GM12878 (cell line): ENCODE measurements around the gene ARAP1. TPM values are rescaled to one million over a fixed set of nuclear protein-coding genes. Genes with fewer than 3 reads are reported as not detected.

ENCODE experiments used
- ATAC-seq: fragments of 200-7000 bp; cut with Tn5 transposase; 3 replicates; pipeline ENCODE4 v1.9.1; 2020; ENCODE audit warnings: mild to moderate bottlenecking, moderate library complexity
- BruUV-seq: library from RNA; stranded (reverse); fragments of 400-500 nt; replicated peaks from 2 replicates; lab custom pipeline; 2021; lab: Mats Ljungman, UMichigan
- CTCF ChIA-PET: fragments of 300-600 bp; sonication (Branson Sonifier 250); formaldehyde crosslinking; extraction: SDS; loops from one replicate; lab custom pipeline; 2021; ENCODE audit warnings: inconsistent platforms; lab: Yijun Ruan, JAX
- POLR2A ChIA-PET: fragments of 350-600 bp; formaldehyde crosslinking; extraction: SDS; loops from one replicate; lab custom pipeline; 2021; ENCODE audit warnings: inconsistent platforms; lab: Charles Lee
- RAD21 ChIA-PET: fragments of 300-600 bp; sonication (Branson Sonifier 250); formaldehyde crosslinking; loops from one replicate; lab custom pipeline; 2023; ENCODE audit warnings: antibody characterized with exemption; ENCODE audit not compliant: unreplicated experiment; lab: Charles Lee
- SMC1A ChIA-PET: fragments of 300-600 bp; sonication (Branson Sonifier 250); formaldehyde crosslinking; loops from one replicate; lab custom pipeline; 2023; ENCODE audit not compliant: unreplicated experiment, uncharacterized antibody; lab: Charles Lee
- DNase-seq: peaks from one replicate; pipeline ENCODE4 v3.0.0-alpha.2; 2011; ENCODE audit warnings: low read depth, low spot score
- FAIRE-seq: peaks from 3 replicates; lab custom pipeline; 2011; peaks lifted over from hg19 to GRCh38; lab: Jason Lieb, UNC
- H2AFZ ChIP-seq: 2 replicates; pipeline ENCODE4 v1.6.0; 2011; ENCODE audit warnings: low read depth, low read length, control low read depth; ENCODE audit not compliant: control insufficient read depth
- H3K27ac ChIP-seq: 2 replicates; pipeline ENCODE4 v1.5.1; 2011; ENCODE audit warnings: control low read depth; ENCODE audit not compliant: control insufficient read depth, insufficient read depth
- H3K27me3 ChIP-seq, 2 experiments: replicated peaks in 1 of 2; 2 replicates each; pipeline versions ENCODE4 v1.6.0 to v1.6.1; 2011; ENCODE audit warnings: low read length in 1 of 2; ENCODE audit not compliant: control insufficient read depth in 2 of 2, insufficient read depth in 2 of 2
- H3K36me3 ChIP-seq, 2 experiments: 2 replicates each; pipeline ENCODE4 v1.5.1; 2011; ENCODE audit warnings: low read length in 1 of 2; ENCODE audit not compliant: control insufficient read depth in 2 of 2, insufficient read depth in 2 of 2
- H3K4me1 ChIP-seq: 2 replicates; pipeline ENCODE4 v1.6.1; 2011; ENCODE audit warnings: mild to moderate bottlenecking, low read length, moderate library complexity, mixed read lengths; ENCODE audit not compliant: control insufficient read depth, insufficient read depth
- H3K4me2 ChIP-seq: 2 replicates; pipeline ENCODE4 v1.6.0; 2011; ENCODE audit warnings: control low read depth; ENCODE audit not compliant: control insufficient read depth, insufficient read depth
- H3K4me3 ChIP-seq: fragments of 200-600 bp; sonication (generic); 2 replicates; pipeline ENCODE4 v1.5.1; 2016
- H3K79me2 ChIP-seq: 2 replicates; pipeline ENCODE4 v1.6.0; 2011; ENCODE audit warnings: low read length; ENCODE audit not compliant: control insufficient read depth, insufficient read depth
- H3K9ac ChIP-seq: 2 replicates; pipeline ENCODE4 v1.8.0; 2011; ENCODE audit warnings: low read length, control low read depth, mixed read lengths; ENCODE audit not compliant: control insufficient read depth, insufficient read depth
- H3K9me3 ChIP-seq: replicated peaks from 3 replicates; pipeline ENCODE4 v1.5.1; 2011; ENCODE audit warnings: mild to moderate bottlenecking, low read length; ENCODE audit not compliant: control insufficient read depth, insufficient read depth
- H4K20me1 ChIP-seq: 2 replicates; pipeline ENCODE4 v1.6.0; 2011; ENCODE audit not compliant: control insufficient read depth, insufficient read depth
- CEBPB ChIP-seq, 2 experiments: fragments of 150-350 bp in 1 of 2; IDR thresholded peaks; 2 replicates each; pipeline ENCODE4 v1.6.1; 2012 to 2014; ENCODE audit warnings: low read depth in 2 of 2, low read length in 2 of 2, borderline replicate concordance in 1 of 2, inconsistent platforms in 1 of 2
- CEBPZ ChIP-seq: fragments of 150-350 bp; IDR thresholded peaks from 2 replicates; pipeline ENCODE4 v1.6.1; 2016; ENCODE audit warnings: low read depth, low read length
- CREB1 ChIP-seq: IDR thresholded peaks from 2 replicates; pipeline ENCODE4 v1.6.1; 2012; ENCODE audit warnings: low read depth, mild to moderate bottlenecking, inconsistent platforms
- CUX1 ChIP-seq: IDR thresholded peaks from 2 replicates; pipeline ENCODE4 v1.6.1; 2012; ENCODE audit warnings: improper control_type of control experiment, low read depth, low read length; ENCODE audit not compliant: insufficient replicate concordance
- FOXK2 ChIP-seq: fragments of 450-650 bp; IDR thresholded peaks from 2 replicates; pipeline ENCODE4 v1.6.1; 2017; ENCODE audit warnings: mild to moderate bottlenecking, moderate library complexity
- HDAC6 ChIP-seq: fragments of 200-600 bp; sonication (generic); IDR thresholded peaks from one replicate; pipeline ENCODE4 v1.8.0; 2017; ENCODE audit warnings: antibody characterized with exemption; ENCODE audit not compliant: unreplicated experiment
- HDGF ChIP-seq: fragments of 450-650 bp; IDR thresholded peaks from 2 replicates; pipeline ENCODE4 v1.6.1; 2016; ENCODE audit warnings: antibody characterized with exemption
- IRF4 ChIP-seq: IDR thresholded peaks from 2 replicates; pipeline ENCODE4 v1.6.1; 2011; ENCODE audit warnings: low read depth, low read length
- MTA3 ChIP-seq: IDR thresholded peaks from 2 replicates; pipeline ENCODE4 v1.6.1; 2012; ENCODE audit warnings: low read length, inconsistent platforms, borderline replicate concordance
- MYC ChIP-seq: IDR thresholded peaks from 2 replicates; pipeline ENCODE4 v1.6.1; 2011; ENCODE audit warnings: mild to moderate bottlenecking, low read length, moderate library complexity, inconsistent platforms; ENCODE audit not compliant: insufficient read depth, insufficient replicate concordance, insufficient read length, severe bottlenecking
- YY1 ChIP-seq: IDR thresholded peaks from 2 replicates; pipeline ENCODE4 v1.6.1; 2011; ENCODE audit warnings: low read depth, mild to moderate bottlenecking, low read length
- WGBS: methylation state at CpG from one replicate; pipeline ENCODE4 v1.1.6; 2016; ENCODE audit warnings: low lambda C conversion rate; ENCODE audit not compliant: insufficient replicate concordance, insufficient coverage; ENCODE audit errors: missing lambda C conversion rate; 5-methylcytosine and 5-hydroxymethylcytosine counted together
- in situ Hi-C: fragments of 300-500 bp; cut with MboI; formaldehyde crosslinking; loops from 9 replicates; pipeline ENCODE4 v1.14.3; 2018; ENCODE audit warnings: mixed read lengths
- intact Hi-C: fragments of 100-400 bp; cut with micrococcal nuclease; formaldehyde crosslinking; loops from one replicate; pipeline ENCODE4 v1.14.2; 2022; ENCODE audit not compliant: unreplicated experiment
- polyA plus RNA-seq, 11 experiments: library from polyadenylated mRNA; depleted of rRNA in 4 of 11; unstranded in 6 of 11; stranded (reverse) in 5 of 11; fragments of >200 nt; fragmentation: Nextera tagmentation in 4 of 11; fragmentation: Illumina TruSeq in 1 of 11; extraction: Ambion mirVana in 4 of 11; extraction: Trizol in 1 of 11; gene quantifications; 1 replicate in 1 of 11; 2 replicates in 10 of 11; pipeline versions ENCODE4 v1.2.1 to v1.2.3, GENCODE V29; 2011 to 2016; ENCODE audit warnings: inconsistent platforms in 2 of 11, missing spikeins in 2 of 11, low read depth in 1 of 11
- total RNA-seq, 4 experiments: library from RNA; depleted of rRNA in 3 of 4; stranded (reverse); fragments of >200 nt in 3 of 4; fragmentation: Illumina TruSeq in 1 of 4; extraction: Trizol in 1 of 4; gene quantifications; 2 replicates each; pipeline versions ENCODE4 v1.2.1 to v1.2.3, GENCODE V29; 2013 to 2021

The ARAP1 gene
- total and polyA plus RNA-seq, 10 of the 15 experiments (the other 5 are each of a cell fraction or from before 2014, with no cell fraction given): 0.55 to 102 (median 51.0) TPM

- ChIA-PET POLR2A (no interaction called here), RAD21 (interaction anchor here (1.1 to 1.9 kb wide), 4 partner anchors 31 to 215 kb away, joined by 3 to 7 read pairs (median 3); partner anchors contain the start of gene STARD10), SMC1A (interaction anchor here (1.4 kb wide), 1 partner anchor 17 kb away, joined by 3 read pairs; no protein-coding TSS in a partner anchor)
- Histone ChIP-seq H3K4me3 (no peak overlapping the region), H2AFZ (no peak overlapping the region), H3K79me2 (no peaks in the 10 kb centered on the region), H3K36me3 (peaks cover 24 to 32% of the 10 kb centered on the region in 2 experiments), H3K4me2 (no peak overlapping the region), H3K27me3 (no peaks in the 10 kb centered on the region), H3K4me1 (no peaks in the 10 kb centered on the region), H3K27ac (no peak overlapping the region)
- no TSS peak for BruUV-seq
- in situ Hi-C loops: no loop called here
- ATAC-seq: no peak
- FAIRE-seq: no peak
- TF ChIP-seq CREB1 (no peak), FOXK2 (no peak), IRF4 (no peak), HDAC6 (no peak), CUX1 (no peak), CEBPZ (no peak), MTA3 (no peak), YY1 (no peak), CEBPB (IDR thresholded peaks at IDR 0.05; ENCODE audit: borderline replicate concordance in 1 of 2, low read depth in 2 of 2, low read length in 2 of 2) (no peak), HDGF (no peak), MYC (no peak)
- TF ChIP-seq, all 136 proteins: peak for 0
- Histone ChIP-seq H3K9ac (no peak overlapping the region), H3K9me3 (no peaks in the 10 kb centered on the region), H4K20me1 (no peaks in the 10 kb centered on the region)
- CTCF ChIA-PET: interaction anchor here (0.7 to 7.1 kb wide), 10 partner anchors 14 to 324 kb away, joined by 3 to 130 read pairs (median 5); partner anchors contain the start of gene STARD10
- DNase-seq: no peak
- 74% methylated on average over 24 of the region's 24 CpGs for WGBS
- intact Hi-C loops: no loop called here
Measured at GRCh38 chr11:72685560-72686480, 66.4 kb downstream of the ARAP1 start.
